ENCODE results near the gene MOB3C. TPM values are rescaled to one million over a fixed set of nuclear protein-coding genes. Genes with fewer than 3 reads are reported as not detected.

MOB3C gene
- total RNA-seq: 11.3 and 13.7 TPM in 2 replicates

GRCh38 chr1:46616277-46617107 lies at the start of gene MOB3C:
TSS of gene MOB3C (minus strand) at chr1:46616811. CDS start at chr1:46613321, 3,490 bp downstream.

GRCh38 chr1:46603858-46604549 lies 12.6 kb downstream of the MOB3C start, which contains the start of gene MKNK1:
TSS of gene MKNK1 (minus strand) at chr1:46604268. CDS start at chr1:46583327, 20,941 bp downstream.

Other genes with a start within 250 kb of the MOB3C start
- gene FAAH, start 222.5 kb downstream of the MOB3C start, total RNA-seq: 0.30 and 1.6 TPM in 2 replicates
- not detected in 2 replicates for gene DMBX1, start 127.0 kb downstream of the MOB3C start, total RNA-seq
- not detected in 2 replicates for gene KNCN, start 65.2 kb downstream of the MOB3C start, total RNA-seq
- gene MKNK1, start 12.5 kb downstream of the MOB3C start, total RNA-seq: 19.9 and 21.6 TPM in 2 replicates
- gene ATPAF1, start 51.6 kb upstream of the MOB3C start, total RNA-seq: 44.8 and 51.4 TPM in 2 replicates
- not detected in 2 replicates for gene TEX38, start 55.0 kb upstream of the MOB3C start, total RNA-seq
- gene EFCAB14, start 102.3 kb upstream of the MOB3C start, total RNA-seq: 33.3 and 62.9 TPM in 2 replicates
- gene CYP4B1, start 182.2 kb upstream of the MOB3C start, total RNA-seq: not detected in 2 replicates